Gastrocnemius medialis (tissue), 4 donors: ENCODE measurements around the gene ADGRD1. TPM values are rescaled to one million over a fixed set of nuclear protein-coding genes. Genes with fewer than 3 reads are reported as not detected.

Source experiments
- ATAC-seq, 2 donors: fragments of 150-250 bp; one replicate each; pipeline ENCODE4 v1.9.1; 2016
- DNase-seq, 2 donors: peaks; one replicate each; pipeline ENCODE4 v3.0.0-alpha.2; 2019
- H3K27ac ChIP-seq, 4 donors: fragments of 200-600 bp; sonication (generic); 1 replicate in 1 of 4; 2 replicates in 3 of 4; pipeline ENCODE4 v1.5.1; 2016 to 2018; ENCODE audit warnings: mild to moderate bottlenecking in 2 of 4, moderate library complexity in 1 of 4
- H3K27me3 ChIP-seq, 3 donors: fragments of 200-600 bp; sonication (generic) in 2 of 3; 1 replicate in 1 of 3; 2 replicates in 2 of 3; pipeline versions ENCODE4 v1.5.1 to v1.6.0; 2016 to 2019; ENCODE audit warnings: mild to moderate bottlenecking in 1 of 3, moderate library complexity in 1 of 3
- H3K36me3 ChIP-seq, 2 donors: fragments of 200-600 bp; sonication (generic) in 1 of 2; one replicate each; pipeline ENCODE4 v1.5.1; 2017 to 2018
- H3K4me1 ChIP-seq, 2 donors: fragments of 200-600 bp; sonication (generic) in 1 of 2; one replicate each; pipeline ENCODE4 v1.5.1; 2016 to 2017; ENCODE audit warnings: mild to moderate bottlenecking in 2 of 2
- H3K4me3 ChIP-seq, 4 donors: fragments of 200-600 bp; sonication (generic) in 3 of 4; 1 replicate in 1 of 4; 2 replicates in 3 of 4; pipeline ENCODE4 v1.5.1; 2016 to 2019; ENCODE audit warnings: mild to moderate bottlenecking in 2 of 4
- H3K9me3 ChIP-seq, 3 donors: fragments of 200-600 bp; sonication (generic) in 2 of 3; 1 replicate in 1 of 3; 2 replicates in 2 of 3; pipeline ENCODE4 v1.5.1; 2016 to 2019
- CTCF ChIP-seq, 5 experiments: fragments of 450-650 bp in 3 of 5; fragments of 200-600 bp in 2 of 5; sonication (generic) in 2 of 5; IDR thresholded peaks in 4 of 5; conservative IDR thresholded peaks in 1 of 5; 1 replicate in 4 of 5; 2 replicates in 1 of 5; pipeline ENCODE4 v1.5.1; 2016 to 2019; ENCODE audit warnings: antibody characterized with exemption in 5 of 5, mild to moderate bottlenecking in 3 of 5, moderate library complexity in 3 of 5
- POLR2A ChIP-seq, 2 donors: fragments of 450-650 bp; IDR thresholded peaks; one replicate each; pipeline ENCODE4 v1.6.1; 2017; ENCODE audit warnings: antibody characterized with exemption in 2 of 2, mild to moderate bottlenecking in 2 of 2, moderate library complexity in 2 of 2
- in situ Hi-C, 4 donors: fragments of 200-750 bp; cut with MboI; loops; one replicate each; pipeline versions ENCODE4 v1.15.0 to v1.8.0; 2017; ENCODE audit warnings: low sequenced_read_pairs in 4 of 4
- intact Hi-C: fragments of 100-400 bp; cut with DNase I; formaldehyde crosslinking; loops from one replicate; pipeline ENCODE4 v1.15.1; 2023; ENCODE audit warnings: low total_unique reads
- total RNA-seq, 4 donors: library from RNA; depleted of rRNA; stranded (reverse); fragments of >200 nt; gene quantifications; one replicate each; pipeline versions ENCODE4 v1.1.0 to v1.2.3, GENCODE V29; 2016

Gene ADGRD1
- total RNA-seq, 4 donors from 2014 or later, result 5.3 to 9.6 (median 8.2) TPM

DNA sequence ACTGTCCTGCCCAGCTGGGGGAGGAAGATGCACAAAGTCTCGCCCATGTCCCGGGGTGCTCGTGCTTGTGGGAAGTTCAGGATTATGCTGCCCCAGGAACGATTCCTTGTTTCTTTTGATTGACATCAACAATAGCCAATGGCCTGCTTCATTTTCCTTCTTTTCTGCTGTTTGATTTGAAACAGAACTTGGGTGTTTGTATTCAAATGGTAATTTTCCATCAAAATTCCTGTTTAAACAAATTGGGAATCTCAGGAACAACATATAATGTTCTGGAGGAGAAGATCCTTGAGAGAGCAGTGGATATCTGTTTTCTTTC, 97.4 kb downstream of the ADGRD1 start:
- Histone ChIP-seq H3K9me3 (no peaks in the 10 kb centered on the region), H3K4me1 (peaks cover 5 to 8% of the 10 kb centered on the region in 2 donors), H3K4me3 (no peak overlapping the region), H3K27ac (no peak overlapping the region), H3K27me3 (no peaks in the 10 kb centered on the region), H3K36me3 (no peaks in the 10 kb centered on the region)
- intact Hi-C loops, result no loop called here
- in situ Hi-C loops, result no loop called here
- ATAC-seq (no peak), DNase-seq (no peak)
- TF ChIP-seq CTCF (IDR thresholded peaks at IDR 0.05 in 4 of 5, conservative IDR thresholded peaks at IDR 0.05 in 1 of 5) (no peak), POLR2A (IDR thresholded peaks at IDR 0.05) (no peak)

GRCh38 chr12:131052063-131052781, 98.5 kb downstream of the ADGRD1 start:
- no peak for DNase-seq
- TF ChIP-seq CTCF (IDR thresholded peaks at IDR 0.05 in 4 of 5, conservative IDR thresholded peaks at IDR 0.05 in 1 of 5) (no peak), POLR2A (IDR thresholded peaks at IDR 0.05) (no peak)
- in situ Hi-C loops, result no loop called here
- Histone ChIP-seq H3K27ac (no peak overlapping the region), H3K36me3 (no peaks in the 10 kb centered on the region), H3K4me1 (peaks cover 5 to 8% of the 10 kb centered on the region in 2 donors), H3K9me3 (no peaks in the 10 kb centered on the region), H3K4me3 (no peak overlapping the region), H3K27me3 (no peaks in the 10 kb centered on the region)
- intact Hi-C loops, result no loop called here
- no peak for ATAC-seq

- in situ Hi-C loops, result no loop called here
Observed at GRCh38 chr12:131052929-131053328, 99.2 kb downstream of the ADGRD1 start.

DNA sequence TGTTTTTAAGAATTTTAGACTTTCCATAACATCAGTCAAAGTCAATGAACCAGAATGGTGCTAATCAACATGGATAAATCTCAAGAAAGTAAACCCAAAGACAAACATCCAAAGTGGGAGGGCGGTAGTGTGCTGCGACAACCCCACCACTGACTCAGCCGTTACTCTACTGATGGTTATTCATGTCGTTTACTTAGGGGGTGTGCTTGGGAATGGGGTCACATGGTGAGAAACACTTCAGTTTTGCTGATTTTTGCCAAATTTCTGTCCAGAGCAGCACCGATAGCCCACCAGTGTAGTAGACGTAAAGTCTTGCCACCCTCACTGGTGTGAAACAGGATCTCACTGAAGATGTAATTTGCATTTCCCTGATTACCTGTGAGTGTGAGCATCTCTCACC, 99.9 kb downstream of the ADGRD1 start:
- H3K27ac ChIP-seq, result no peak overlapping the region
- no peaks in the 10 kb centered on the region for H3K9me3 ChIP-seq
- intact Hi-C loops, result no loop called here
- in situ Hi-C loops, result no loop called here
- TF ChIP-seq CTCF (IDR thresholded peaks at IDR 0.05 in 4 of 5, conservative IDR thresholded peaks at IDR 0.05 in 1 of 5) (no peak), POLR2A (IDR thresholded peaks at IDR 0.05) (no peak)
- H3K36me3 ChIP-seq, result no peaks in the 10 kb centered on the region
- H3K27me3 ChIP-seq, result no peaks in the 10 kb centered on the region
- ATAC-seq, result no peak
- H3K4me3 ChIP-seq, result no peak overlapping the region
- no peak for DNase-seq
- peaks cover 0 to 5% of the 10 kb centered on the region in 2 donors for H3K4me1 ChIP-seq

More at GRCh38 chr12:131052929-131053328, 99.2 kb downstream of the ADGRD1 start:
- ATAC-seq, result no peak
- Histone ChIP-seq H3K27ac (no peak overlapping the region), H3K4me3 (no peak overlapping the region), H3K36me3 (no peaks in the 10 kb centered on the region), H3K27me3 (no peaks in the 10 kb centered on the region), H3K4me1 (peaks cover under 1 to 6% of the 10 kb centered on the region in 2 donors), H3K9me3 (no peaks in the 10 kb centered on the region)
- no peak for DNase-seq
- no peak for TF ChIP-seq CTCF (IDR thresholded peaks at IDR 0.05 in 4 of 5, conservative IDR thresholded peaks at IDR 0.05 in 1 of 5)
- no peak for TF ChIP-seq POLR2A (IDR thresholded peaks at IDR 0.05)
- intact Hi-C loops, result no loop called here
